Effector CD4-positive, alpha-beta T cell (primary cell): ENCODE measurements around the gene WNT7B.

Experiments used
- DNase-seq: peaks from one replicate; pipeline ENCODE4 v3.0.0-alpha.2; 2020

Gene WNT7B

GRCh38 chr22:45949258-45949870 lies 27.6 kb downstream of the WNT7B start:
- DNase-seq: no peak

DNA sequence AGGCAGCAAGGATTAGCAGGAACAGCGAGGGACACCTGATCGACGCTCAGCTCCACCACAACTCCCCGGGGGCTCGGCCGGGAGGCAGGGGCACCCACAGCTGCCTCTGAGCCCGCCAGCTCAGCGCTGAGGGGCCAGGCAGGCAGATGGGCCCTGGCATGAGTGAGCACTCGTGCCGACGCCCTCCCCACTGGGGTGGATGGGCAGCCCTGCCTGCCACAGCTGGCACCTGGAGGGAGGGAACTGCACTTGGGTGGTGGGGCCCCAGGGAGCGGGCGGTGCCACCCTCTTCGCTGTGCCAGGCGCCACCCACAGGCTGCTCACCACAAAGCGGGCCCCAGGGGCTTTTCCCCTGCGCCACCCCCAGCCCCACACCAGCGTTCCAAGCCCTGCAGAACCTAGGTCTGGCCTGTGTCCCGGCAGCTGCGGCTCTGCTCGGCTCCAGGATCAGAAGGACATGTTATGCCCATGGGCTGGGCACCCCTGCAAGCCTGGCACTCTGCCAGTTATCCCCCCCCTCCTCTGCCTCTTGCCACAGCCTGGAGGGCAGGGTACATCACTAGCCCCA lies 28.8 kb downstream of the WNT7B start:
- DNase-seq: no peak

GRCh38 chr22:45946805-45947600 lies 30.0 kb downstream of the WNT7B start:
- DNase-seq: no peak

- DNase-seq: no peak
Observed at GRCh38 chr22:45945621-45946106, 31.3 kb downstream of the WNT7B start.

GRCh38 chr22:45942787-45943493 lies 34.0 kb downstream of the WNT7B start:
- DNase-seq: no peak

GRCh38 chr22:45942344-45942743 lies 34.6 kb downstream of the WNT7B start:
- no peak for DNase-seq

- no peak for DNase-seq
Observed at GRCh38 chr22:45938913-45939312, 38.0 kb downstream of the WNT7B start.

DNA sequence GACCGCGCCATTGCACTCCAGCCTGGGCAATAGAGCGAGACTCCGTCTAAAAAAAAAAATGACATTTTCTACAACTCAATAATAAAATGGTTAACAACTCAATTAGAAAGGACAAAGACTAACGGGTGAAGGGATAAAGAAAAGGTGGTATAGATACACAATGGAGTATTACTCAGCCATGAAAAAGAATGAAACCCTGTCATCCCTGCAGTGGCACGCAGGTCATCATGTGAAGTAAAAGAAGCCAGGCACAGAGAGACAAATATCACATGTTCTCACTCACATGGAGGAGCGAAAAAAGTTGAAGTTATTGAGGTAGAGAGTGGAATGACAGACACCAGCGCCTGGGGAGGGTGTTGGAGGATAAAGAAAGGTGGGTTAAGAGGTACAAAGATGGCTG lies 39.0 kb downstream of the WNT7B start:
- no peak for DNase-seq

DNA sequence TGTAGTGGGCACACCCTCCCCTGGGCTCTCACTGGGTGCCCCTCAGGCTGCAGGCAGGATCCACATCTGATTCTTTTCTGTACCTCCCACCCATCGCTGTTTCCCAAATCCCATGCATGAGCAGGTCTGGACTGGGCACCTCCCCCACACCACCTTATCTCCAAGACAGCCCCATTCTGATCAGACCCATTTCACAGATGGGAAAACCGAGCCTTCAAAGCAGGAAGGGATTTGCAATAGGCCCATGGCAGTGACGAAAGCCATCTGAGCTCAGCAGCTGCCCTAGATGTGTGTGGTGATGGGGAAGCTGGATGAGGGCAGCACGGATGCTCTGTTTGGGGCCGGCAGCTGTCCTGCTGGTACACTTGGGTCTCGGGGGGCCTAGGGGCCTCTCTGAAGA lies 41.4 kb downstream of the WNT7B start:
- no peak for DNase-seq

DNA sequence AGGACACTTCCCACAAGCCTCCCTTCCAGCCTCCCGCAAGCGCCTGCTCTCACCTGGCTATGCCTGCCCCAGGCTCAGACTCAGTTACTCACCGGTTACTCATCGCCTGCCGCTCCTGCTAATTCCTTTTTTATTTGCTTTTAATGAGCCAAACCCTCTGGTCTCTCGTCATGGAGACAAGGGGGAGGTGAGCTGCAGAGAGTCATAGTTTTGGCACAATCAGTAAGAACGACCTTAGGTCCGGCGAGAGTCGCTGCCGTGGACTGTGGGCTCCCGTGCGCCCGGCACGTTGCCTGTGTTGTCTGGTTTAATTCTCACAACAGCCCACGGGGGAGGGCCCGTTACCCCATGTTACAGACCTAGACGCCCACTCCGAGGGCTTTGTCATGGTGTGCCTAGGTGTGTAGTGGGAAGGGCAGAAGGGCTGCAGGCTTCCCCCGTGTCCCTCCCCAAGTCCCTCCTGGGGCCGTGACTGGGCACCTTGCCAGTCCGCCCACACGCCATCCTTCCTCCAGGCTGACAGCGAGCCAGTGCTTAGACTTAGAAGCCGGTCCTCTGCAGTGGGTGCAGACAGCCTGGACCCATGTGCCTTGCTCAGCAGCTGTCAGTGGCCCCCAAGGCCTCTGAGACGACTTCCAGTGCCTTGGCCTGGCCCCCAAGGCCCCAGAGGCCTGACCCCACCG lies 42.2 kb downstream of the WNT7B start:
- DNase-seq: no peak

DNA sequence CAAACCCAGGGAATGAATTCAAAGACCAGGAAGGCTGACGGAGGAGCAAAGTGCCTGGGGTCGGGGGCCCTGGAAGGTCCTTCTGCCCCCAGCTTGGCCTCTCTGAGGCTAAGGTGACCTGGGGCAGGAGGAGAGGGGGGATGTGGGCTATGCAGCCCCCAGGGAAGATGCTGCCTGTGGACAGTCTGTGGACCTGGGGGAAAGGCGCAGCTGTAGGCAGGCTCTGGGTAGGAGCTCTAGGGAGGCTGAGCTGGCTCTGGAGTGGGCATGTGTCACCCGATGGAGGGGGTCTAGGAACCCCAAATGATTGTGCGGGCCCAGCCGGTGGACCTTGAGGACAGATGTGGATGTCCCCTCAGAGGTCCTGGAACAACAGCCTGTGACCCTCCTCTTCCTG lies 42.8 kb downstream of the WNT7B start:
- DNase-seq: no peak

- no peak for DNase-seq
Observed at GRCh38 chr22:45933506-45934167, 43.3 kb downstream of the WNT7B start.

DNA sequence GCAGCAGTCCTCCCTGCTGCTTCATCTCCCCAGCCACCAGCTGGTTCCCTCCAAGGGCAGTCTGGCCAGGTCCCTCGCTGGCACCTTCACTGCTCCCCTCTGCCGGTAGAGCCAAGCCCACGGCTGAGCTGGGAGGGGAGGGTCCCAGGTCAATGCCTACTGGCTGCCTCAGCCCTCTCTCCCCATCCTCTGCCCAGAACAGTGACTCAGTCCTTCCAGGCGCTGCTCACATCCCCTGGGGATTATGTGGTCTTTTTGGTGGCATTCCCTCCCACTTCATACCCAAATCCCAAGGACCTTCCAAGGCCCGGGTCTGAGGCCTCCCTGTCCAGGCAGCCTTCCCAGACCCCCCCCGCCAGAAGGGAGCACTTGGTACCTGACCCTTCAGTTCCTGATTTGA lies 44.9 kb downstream of the WNT7B start:
- DNase-seq: no peak

GRCh38 chr22:45931042-45931441 lies 45.9 kb downstream of the WNT7B start:
- DNase-seq: no peak

DNA sequence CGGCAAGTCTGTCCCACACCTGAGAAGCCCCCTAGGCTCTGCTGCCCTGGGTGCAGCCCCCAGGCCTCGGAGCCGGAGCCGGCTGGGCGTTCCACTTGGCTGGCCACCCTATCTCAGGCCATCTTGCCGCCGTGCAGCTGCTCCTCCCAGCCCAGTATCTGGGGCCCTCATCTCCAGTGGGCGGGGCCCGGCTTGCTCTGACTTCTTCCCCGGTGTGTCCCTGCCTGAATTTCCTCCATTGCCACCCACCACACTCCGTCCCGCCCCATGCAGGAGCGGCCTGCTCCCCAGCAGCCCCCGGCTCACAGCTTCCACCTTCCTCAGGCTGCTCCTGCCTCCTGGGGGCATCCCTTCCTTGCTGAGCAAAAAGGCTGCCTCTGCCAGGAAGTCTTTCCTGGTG lies 46.6 kb downstream of the WNT7B start:
- DNase-seq: no peak

GRCh38 chr22:45929649-45930048 lies 47.3 kb downstream of the WNT7B start:
- DNase-seq: no peak

- DNase-seq: no peak
Observed at GRCh38 chr22:45928726-45929368, 48.1 kb downstream of the WNT7B start.

DNA sequence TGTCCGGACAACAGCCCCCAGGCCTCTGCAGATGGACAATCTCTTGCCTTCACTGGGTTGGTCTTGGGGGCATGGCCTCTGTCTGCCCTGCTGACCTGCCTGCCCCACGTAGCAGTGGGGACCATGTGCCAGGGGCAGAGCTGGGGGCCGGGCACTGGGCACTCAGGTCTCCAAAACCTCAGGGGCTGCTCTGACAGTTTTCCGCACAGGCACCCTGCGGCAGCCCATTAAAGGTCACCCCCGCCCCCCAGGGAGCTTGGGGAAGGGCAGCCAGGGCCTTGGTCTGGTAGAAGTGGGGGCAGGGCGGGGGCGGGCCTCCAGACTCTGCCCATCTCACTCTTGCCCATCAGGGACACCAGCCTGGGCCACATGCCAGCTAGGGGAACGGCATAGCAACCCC lies 49.9 kb downstream of the WNT7B start:
- no peak for DNase-seq

DNA sequence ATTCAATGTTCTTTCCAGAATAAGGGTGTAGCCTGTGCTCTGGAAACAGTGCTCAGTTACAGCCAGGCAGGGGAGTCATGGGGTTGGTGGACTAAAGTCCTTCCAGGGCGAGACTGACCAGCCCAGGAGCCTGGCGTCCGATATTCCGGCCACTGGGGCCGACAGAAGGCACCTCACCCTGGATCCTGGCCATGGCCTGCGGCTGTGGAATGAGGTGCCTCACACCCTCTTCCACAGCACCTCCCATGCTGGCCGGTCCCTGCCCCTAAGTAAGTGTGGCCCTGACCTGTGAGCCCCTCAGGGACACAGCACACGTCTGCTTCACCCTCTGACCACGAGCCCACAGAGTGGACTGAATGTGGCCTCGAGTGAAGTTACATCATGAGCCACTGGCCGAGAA lies 50.5 kb downstream of the WNT7B start:
- DNase-seq: no peak

DNA sequence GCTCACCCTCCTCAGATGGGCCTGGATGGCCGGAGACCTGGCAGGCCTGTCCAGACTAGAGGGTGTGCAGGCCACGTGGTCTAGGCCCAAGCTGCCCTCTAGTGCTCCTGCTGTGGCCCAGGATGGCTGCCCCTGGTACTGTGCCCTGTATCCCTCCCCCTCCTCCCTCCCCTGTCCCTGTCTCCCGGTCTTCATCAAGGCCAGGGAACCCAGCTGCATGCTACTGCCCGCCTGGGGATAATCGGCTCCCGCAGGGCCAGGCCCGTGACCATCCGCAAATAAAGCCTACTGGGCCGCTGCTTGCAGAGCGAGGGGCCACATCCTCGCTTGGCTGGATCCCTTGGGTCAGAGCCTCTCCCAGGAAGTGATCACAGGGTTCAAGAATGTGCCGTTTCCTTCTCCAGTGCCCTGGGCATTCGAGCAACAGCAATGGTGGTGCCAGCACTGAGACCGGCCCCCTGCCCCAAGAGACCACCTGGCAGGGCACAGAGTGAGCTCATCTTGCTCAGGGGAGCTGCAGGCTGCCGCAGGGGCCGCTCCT lies 51.1 kb downstream of the WNT7B start:
- no peak for DNase-seq

DNA sequence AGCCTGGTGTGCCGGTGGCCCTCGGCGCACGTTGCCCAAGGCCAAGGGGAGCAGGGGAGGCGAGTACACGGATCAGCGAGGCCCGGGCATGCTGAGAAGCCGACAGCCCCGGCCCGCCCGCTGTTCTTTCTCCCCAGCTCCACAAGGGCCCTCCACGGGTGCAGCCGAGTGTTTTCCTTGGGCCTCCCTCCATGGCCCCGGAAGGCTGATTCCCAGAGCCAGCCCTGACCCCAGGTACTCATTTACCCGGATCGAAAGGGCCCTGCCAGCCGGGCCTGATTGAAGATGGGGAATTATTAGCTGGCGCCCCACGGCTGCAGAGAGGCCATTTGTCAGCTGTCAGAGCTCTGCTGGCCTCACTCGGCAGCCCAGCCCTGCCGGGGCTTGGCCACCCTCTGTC lies 53.1 kb downstream of the WNT7B start:
- DNase-seq: no peak

DNA sequence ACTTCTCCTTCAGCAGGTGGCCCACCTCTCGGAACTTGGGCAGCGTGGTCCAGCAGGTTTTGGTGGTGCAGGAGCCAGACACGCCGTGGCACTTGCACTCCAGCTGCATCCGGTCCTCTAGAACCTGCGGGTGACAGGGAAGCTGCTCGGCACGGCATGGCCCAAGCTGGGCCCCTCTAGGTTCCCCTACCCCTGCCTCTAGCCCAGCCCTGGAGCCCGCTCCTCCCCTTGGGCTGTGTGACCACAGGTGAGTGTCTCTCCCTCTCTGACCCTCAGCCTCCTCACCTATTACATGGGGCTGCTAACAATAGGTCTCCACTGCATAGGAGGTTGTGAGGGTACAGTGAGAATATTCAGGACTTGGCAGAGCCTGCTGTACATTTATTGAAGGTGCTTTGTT lies 53.8 kb downstream of the WNT7B start:
- DNase-seq: no peak
